Suprapubic skin (tissue), 4 donors: Measurements from ENCODE around the gene IQCC. TPM values are rescaled to one million over a fixed set of nuclear protein-coding genes. Genes with fewer than 3 reads are reported as not detected.

Experiments used
- DNase-seq, 2 donors: peaks; one replicate each; pipeline ENCODE4 v3.0.0-alpha.2; 2019; ENCODE audit warnings: low spot score in 2 of 2
- H3K27ac ChIP-seq: fragments of 200-600 bp; sonication (generic); one replicate; pipeline ENCODE4 v1.5.1; 2019
- H3K27me3 ChIP-seq: fragments of 200-600 bp; sonication (generic); one replicate; pipeline ENCODE4 v1.5.1; 2019
- H3K36me3 ChIP-seq: fragments of 200-600 bp; sonication (generic); one replicate; pipeline ENCODE4 v1.5.1; 2019
- H3K4me1 ChIP-seq: fragments of 200-600 bp; sonication (generic); one replicate; pipeline ENCODE4 v1.5.1; 2019
- H3K4me3 ChIP-seq: fragments of 200-600 bp; sonication (generic); one replicate; pipeline ENCODE4 v1.5.1; 2019; ENCODE audit warnings: mild to moderate bottlenecking
- H3K9me3 ChIP-seq: fragments of 200-600 bp; sonication (generic); one replicate; pipeline ENCODE4 v1.5.1; 2019
- EP300 ChIP-seq: sonication (generic); formaldehyde crosslinking; IDR thresholded peaks from one replicate; pipeline ENCODE4 v1.6.1; 2017; ENCODE audit warnings: antibody characterized with exemption
- POLR2A ChIP-seq, 2 donors: fragments of 450-650 bp; IDR thresholded peaks; one replicate each; pipeline ENCODE4 v1.6.1; 2017; ENCODE audit warnings: antibody characterized with exemption in 2 of 2, mild to moderate bottlenecking in 2 of 2, moderate library complexity in 2 of 2
- POLR2AphosphoS5 ChIP-seq, 3 donors: sonication (generic); formaldehyde crosslinking; IDR thresholded peaks; one replicate each; pipeline ENCODE4 v1.6.1; 2017; ENCODE audit warnings: antibody characterized with exemption in 3 of 3
- WGBS: methylation state at CpG from one replicate; pipeline ENCODE4 v1.1.5; 2018; 5-methylcytosine and 5-hydroxymethylcytosine counted together
- total RNA-seq, 4 donors: library from RNA; depleted of rRNA; stranded (reverse); fragments of >200 nt; gene quantifications; one replicate each; pipeline ENCODE4 v1.1.0, GENCODE V29; 2016
- TF ChIP-seq, protein P1 (sequence below), 2 donors: fragments of 200-600 bp in 1 of 2; fragments of 450-650 bp in 1 of 2; sonication (generic) in 1 of 2; IDR thresholded peaks; one replicate each; pipeline ENCODE4 v1.5.1; 2016 to 2019; ENCODE audit warnings: antibody characterized with exemption in 2 of 2, mild to moderate bottlenecking in 1 of 2, moderate library complexity in 1 of 2

IQCC gene
- total RNA-seq, 4 donors from 2014 or later, result 1.7 to 4.4 (median 3.7) TPM

DNA sequence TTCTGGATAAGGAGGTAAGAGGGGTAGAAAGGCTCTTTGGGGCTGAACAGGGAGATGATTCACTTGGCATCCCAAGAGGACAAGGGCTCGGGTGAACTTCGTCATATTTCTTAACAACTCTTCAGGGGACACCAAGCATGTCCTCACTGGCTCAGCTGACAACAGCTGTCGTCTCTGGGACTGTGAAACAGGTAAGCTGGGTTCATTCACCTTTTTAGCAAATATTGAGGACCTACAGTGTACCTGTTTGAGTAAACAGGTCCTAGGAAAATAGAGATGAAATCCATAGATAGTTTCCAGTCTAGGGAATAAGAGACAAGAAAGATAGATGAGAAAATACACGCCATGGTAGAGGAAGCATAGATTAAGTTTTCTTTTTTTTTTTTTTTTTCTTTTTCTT lies 18.8 kb downstream of the IQCC start:
- Histone ChIP-seq H3K4me3 (no peak overlapping the region), H3K36me3 (peaks cover 55% of the 10 kb centered on the region), H3K27me3 (no peaks in the 10 kb centered on the region), H3K27ac (no peak overlapping the region), H3K9me3 (no peaks in the 10 kb centered on the region), H3K4me1 (peaks cover 33% of the 10 kb centered on the region)
- no peak for DNase-seq
- 83% methylated on average over 4 of the region's 4 CpGs for WGBS
- TF ChIP-seq, protein P1, sequence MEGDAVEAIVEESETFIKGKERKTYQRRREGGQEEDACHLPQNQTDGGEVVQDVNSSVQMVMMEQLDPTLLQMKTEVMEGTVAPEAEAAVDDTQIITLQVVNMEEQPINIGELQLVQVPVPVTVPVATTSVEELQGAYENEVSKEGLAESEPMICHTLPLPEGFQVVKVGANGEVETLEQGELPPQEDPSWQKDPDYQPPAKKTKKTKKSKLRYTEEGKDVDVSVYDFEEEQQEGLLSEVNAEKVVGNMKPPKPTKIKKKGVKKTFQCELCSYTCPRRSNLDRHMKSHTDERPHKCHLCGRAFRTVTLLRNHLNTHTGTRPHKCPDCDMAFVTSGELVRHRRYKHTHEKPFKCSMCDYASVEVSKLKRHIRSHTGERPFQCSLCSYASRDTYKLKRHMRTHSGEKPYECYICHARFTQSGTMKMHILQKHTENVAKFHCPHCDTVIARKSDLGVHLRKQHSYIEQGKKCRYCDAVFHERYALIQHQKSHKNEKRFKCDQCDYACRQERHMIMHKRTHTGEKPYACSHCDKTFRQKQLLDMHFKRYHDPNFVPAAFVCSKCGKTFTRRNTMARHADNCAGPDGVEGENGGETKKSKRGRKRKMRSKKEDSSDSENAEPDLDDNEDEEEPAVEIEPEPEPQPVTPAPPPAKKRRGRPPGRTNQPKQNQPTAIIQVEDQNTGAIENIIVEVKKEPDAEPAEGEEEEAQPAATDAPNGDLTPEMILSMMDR (IDR thresholded peaks at IDR 0.05), result no peak
- TF ChIP-seq POLR2AphosphoS5 (IDR thresholded peaks at IDR 0.05), result no peak
- TF ChIP-seq POLR2A (IDR thresholded peaks at IDR 0.05), result no peak

DNA sequence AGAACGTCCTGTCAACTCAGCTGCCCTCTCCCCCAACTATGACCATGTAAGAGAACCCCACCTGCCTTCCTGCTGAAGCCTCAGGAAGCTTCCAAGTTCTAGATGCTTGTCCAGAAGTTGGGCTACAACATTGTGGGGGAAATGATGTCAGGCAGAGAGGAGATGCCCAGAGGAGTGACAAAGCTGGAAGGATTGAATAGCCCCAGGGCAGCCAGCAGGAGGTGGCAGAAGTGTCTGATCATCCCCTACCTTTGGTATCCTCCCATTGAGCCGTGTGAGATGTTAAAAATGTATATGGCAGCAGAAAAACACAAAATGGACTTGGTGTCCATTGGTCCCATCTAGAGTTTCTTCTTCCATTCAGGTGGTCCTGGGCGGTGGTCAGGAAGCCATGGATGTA lies 23.3 kb downstream of the IQCC start:
- Histone ChIP-seq H3K27ac (no peak overlapping the region), H3K4me1 (peaks cover 6% of the 10 kb centered on the region), H3K36me3 (peaks cover 82% of the 10 kb centered on the region), H3K9me3 (no peaks in the 10 kb centered on the region), H3K27me3 (no peaks in the 10 kb centered on the region), H3K4me3 (no peak overlapping the region)
- TF ChIP-seq EP300, result no peak
- TF ChIP-seq POLR2AphosphoS5 (IDR thresholded peaks at IDR 0.05), result no peak
- TF ChIP-seq POLR2A (IDR thresholded peaks at IDR 0.05), result no peak
- TF ChIP-seq, protein P1 (IDR thresholded peaks at IDR 0.05), result no peak
- no peak for DNase-seq
- WGBS, result 71% methylated on average over 3 of the region's 3 CpGs

- H3K36me3 ChIP-seq, result peaks cover 63% of the 10 kb centered on the region
- 83% methylated on average over 5 of the region's 5 CpGs for WGBS
- no peak overlapping the region for H3K4me3 ChIP-seq
- H3K27me3 ChIP-seq, result no peaks in the 10 kb centered on the region
- DNase-seq, result no peak
- no peaks in the 10 kb centered on the region for H3K4me1 ChIP-seq
- H3K9me3 ChIP-seq, result no peaks in the 10 kb centered on the region
- no peak for TF ChIP-seq POLR2A (IDR thresholded peaks at IDR 0.05)
- TF ChIP-seq, protein P1 (IDR thresholded peaks at IDR 0.05), result no peak
- no peak for TF ChIP-seq POLR2AphosphoS5 (IDR thresholded peaks at IDR 0.05)
- no peak for TF ChIP-seq EP300
- H3K27ac ChIP-seq, result no peak overlapping the region
These were observed 26.5 kb downstream of the IQCC start for GRCh38 chr1:32231843-32232432.

DNA sequence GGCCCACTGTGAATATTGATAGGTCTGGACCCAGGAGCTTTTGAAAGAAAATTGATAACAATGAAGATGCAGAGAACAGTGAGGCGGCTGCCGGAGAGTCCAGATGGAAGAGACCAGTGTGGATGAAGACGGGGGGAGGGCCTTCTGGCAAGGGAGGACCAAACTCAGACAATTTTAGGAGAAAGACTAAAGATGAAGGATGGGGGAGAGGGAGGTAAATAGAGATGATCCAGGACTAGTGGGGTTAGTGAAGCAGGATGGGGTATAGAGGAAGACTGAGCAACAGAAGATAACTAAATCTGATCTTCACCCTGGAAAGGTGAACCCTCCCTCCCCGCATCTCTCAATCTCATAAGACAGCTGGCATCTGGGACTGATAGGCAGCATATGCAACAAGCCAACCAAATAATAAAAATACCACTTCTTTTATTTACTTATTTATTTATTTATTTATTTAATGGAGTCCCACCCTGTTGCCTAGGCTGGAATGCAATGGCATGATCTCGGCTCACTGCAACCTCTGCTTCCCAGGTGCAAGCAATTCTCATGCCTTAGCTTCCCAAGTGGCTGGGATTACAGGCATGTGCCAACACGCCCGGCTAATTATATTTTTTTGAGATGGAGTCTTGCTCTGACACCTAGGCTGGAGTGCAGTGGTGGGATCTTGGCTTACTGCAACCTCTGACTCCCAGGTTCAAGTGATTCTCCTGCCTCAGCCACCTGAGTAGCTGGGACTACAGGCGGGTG lies 27.3 kb downstream of the IQCC start:
- Histone ChIP-seq H3K27me3 (no peaks in the 10 kb centered on the region), H3K9me3 (no peaks in the 10 kb centered on the region), H3K36me3 (peaks cover 57% of the 10 kb centered on the region), H3K4me1 (no peaks in the 10 kb centered on the region), H3K4me3 (no peak overlapping the region), H3K27ac (no peak overlapping the region)
- WGBS, result 80% methylated on average over 8 of the region's 8 CpGs
- DNase-seq, result no peak
- no peak for TF ChIP-seq POLR2AphosphoS5 (IDR thresholded peaks at IDR 0.05)
- TF ChIP-seq, protein P1 (IDR thresholded peaks at IDR 0.05), result no peak
- no peak for TF ChIP-seq EP300
- no peak for TF ChIP-seq POLR2A (IDR thresholded peaks at IDR 0.05)

GRCh38 chr1:32234792-32235191 lies 29.3 kb downstream of the IQCC start:
- peaks cover 36% of the 10 kb centered on the region for H3K36me3 ChIP-seq

More at GRCh38 chr1:32234792-32235191, 29.3 kb downstream of the IQCC start:
- Histone ChIP-seq H3K9me3 (no peaks in the 10 kb centered on the region), H3K4me3 (no peak overlapping the region), H3K27ac (no peak overlapping the region), H3K27me3 (no peaks in the 10 kb centered on the region), H3K4me1 (peaks cover 5% of the 10 kb centered on the region)
- DNase-seq, result no peak
- 82% methylated on average over 7 of the region's 7 CpGs for WGBS
- TF ChIP-seq POLR2A (IDR thresholded peaks at IDR 0.05), result no peak
- no peak for TF ChIP-seq POLR2AphosphoS5 (IDR thresholded peaks at IDR 0.05)
- TF ChIP-seq EP300, result no peak
- TF ChIP-seq, protein P1 (IDR thresholded peaks at IDR 0.05), result no peak
